ENCODE results near the gene ACBD4.
A peak's percentile ranks its signal among the peaks of the same experiment; 100 is the strongest.

The ACBD4 gene

GRCh38 chr17:45129940-45130680, 5.4 kb upstream of the ACBD4 start:
- H3K4me3 ChIP-seq (ENCODE audit: control insufficient read depth, low read depth, low read length) = no peak overlapping the region
- DNase-seq (ENCODE audit: low read depth) = no peak
- no peak for TF ChIP-seq CTCF (conservative IDR thresholded peaks at IDR 0.05; ENCODE audit: control insufficient read depth, insufficient read depth, low read depth, low read length)

- DNase-seq (ENCODE audit: low read depth) = no peak
- TF ChIP-seq CTCF (conservative IDR thresholded peaks at IDR 0.05; ENCODE audit: control insufficient read depth, insufficient read depth, low read depth, low read length) = no peak
- peak overlapping the region; percentile 70 for H3K4me3 ChIP-seq (ENCODE audit: control insufficient read depth, low read depth, low read length)
Observed at GRCh38 chr17:45130681-45131615, 4.5 kb upstream of the ACBD4 start.

GRCh38 chr17:45131616-45132319, 3.7 kb upstream of the ACBD4 start:
- no peak for DNase-seq (ENCODE audit: low read depth)
- peak; percentile 53 for TF ChIP-seq CTCF (conservative IDR thresholded peaks at IDR 0.05; ENCODE audit: control insufficient read depth, insufficient read depth, low read depth, low read length)
- peak overlapping the region; percentile 70 for H3K4me3 ChIP-seq (ENCODE audit: control insufficient read depth, low read depth, low read length)

GRCh38 chr17:45132320-45132571, 3.2 kb upstream of the ACBD4 start, which contains the start of gene PLCD3:
Gene PLCD3 (minus strand): TSS chr17:45132515. CDS start chr17:45132410, 105 bp downstream.
- no peak for DNase-seq (ENCODE audit: low read depth)
- H3K4me3 ChIP-seq (ENCODE audit: control insufficient read depth, low read depth, low read length) = peak within 1 kb of the TSS; percentile 70
- no peak for TF ChIP-seq CTCF (conservative IDR thresholded peaks at IDR 0.05; ENCODE audit: control insufficient read depth, insufficient read depth, low read depth, low read length)

GRCh38 chr17:45132572-45133463, 2.7 kb upstream of the ACBD4 start:
- DNase-seq (ENCODE audit: low read depth) = peak; percentile 68
- H3K4me3 ChIP-seq (ENCODE audit: control insufficient read depth, low read depth, low read length) = peak overlapping the region; percentile 70

More at GRCh38 chr17:45132572-45133463, 2.7 kb upstream of the ACBD4 start:
- peak; percentile 76 for TF ChIP-seq CTCF (conservative IDR thresholded peaks at IDR 0.05; ENCODE audit: control insufficient read depth, insufficient read depth, low read depth, low read length)
